H1 (cell line): ENCODE results near the gene DGKD. TPM values are rescaled to one million over a fixed set of nuclear protein-coding genes. Genes with fewer than 3 reads are reported as not detected.

Experiments used
- CTCF ChIA-PET: fragments of 300-600 bp; sonication (Branson Sonifier 250); formaldehyde crosslinking; loops from one replicate; lab custom pipeline; 2021; ENCODE audit not compliant: partially characterized antibody; lab: Charles Lee
- POLR2A ChIA-PET: fragments of 300-600 bp; sonication (Branson Sonifier 250); formaldehyde crosslinking; loops from one replicate; lab custom pipeline; 2021; ENCODE audit warnings: inconsistent platforms; ENCODE audit not compliant: partially characterized antibody; lab: Charles Lee
- DNase-seq, 2 experiments: peaks; one replicate each; pipeline versions ENCODE4 v3.0.0 to v3.0.0-alpha.2; 2010 to 2022; ENCODE audit warnings: low spot score in 2 of 2, low read depth in 1 of 2, mixed read lengths in 1 of 2
- FAIRE-seq: peaks from 2 replicates; lab custom pipeline; 2011; peaks lifted over from hg19 to GRCh38; lab: Jason Lieb, UNC
- H2AFZ ChIP-seq: 2 replicates; pipeline ENCODE4 v1.8.1; 2012; ENCODE audit warnings: low read length, inconsistent platforms
- H2AK5ac ChIP-seq: 2 replicates; pipeline ENCODE4 v1.6.1; 2013; ENCODE audit warnings: low read depth, low read length
- H2BK120ac ChIP-seq: replicated peaks from 2 replicates; pipeline ENCODE3; 2013; ENCODE audit warnings: low read depth, low read length, inconsistent platforms
- H2BK12ac ChIP-seq: 2 replicates; pipeline ENCODE4 v1.6.1; 2013; ENCODE audit warnings: low read depth, low read length
- H2BK15ac ChIP-seq: 2 replicates; pipeline ENCODE4 v1.6.1; 2013; ENCODE audit warnings: low read length
- H2BK20ac ChIP-seq: 2 replicates; pipeline ENCODE4 v1.6.1; 2013; ENCODE audit warnings: low read length
- H2BK5ac ChIP-seq: 2 replicates; pipeline ENCODE4 v1.6.1; 2013; ENCODE audit warnings: low read depth, low read length
- H3K14ac ChIP-seq: 2 replicates; pipeline ENCODE4 v1.6.1; 2013; ENCODE audit warnings: inconsistent platforms; ENCODE audit not compliant: insufficient read length
- H3K18ac ChIP-seq: 2 replicates; pipeline ENCODE4 v1.6.1; 2013; ENCODE audit warnings: low read length; ENCODE audit errors: extremely low read depth
- H3K23ac ChIP-seq: 2 replicates; pipeline ENCODE4 v1.6.1; 2013; ENCODE audit warnings: inconsistent platforms; ENCODE audit not compliant: insufficient read length
- H3K23me2 ChIP-seq: 2 replicates; pipeline ENCODE4 v1.6.1; 2013; ENCODE audit warnings: low read depth, low read length
- H3K27ac ChIP-seq: 2 replicates; pipeline ENCODE4 v1.6.1; 2011; ENCODE audit warnings: low read depth, low read length, inconsistent platforms
- H3K27me3 ChIP-seq, 4 experiments: replicated peaks in 1 of 4; 1 replicate in 1 of 4; 2 replicates in 3 of 4; pipeline versions ENCODE4 v1.6.1 to v1.8.1; 2011 to 2013; ENCODE audit warnings: low read length in 3 of 4, mild to moderate bottlenecking in 3 of 4, inconsistent platforms in 2 of 4, mixed read lengths in 2 of 4, moderate library complexity in 1 of 4; ENCODE audit not compliant: control insufficient read depth in 3 of 4, insufficient read depth in 3 of 4; ENCODE audit errors: extremely low read depth in 1 of 4
- H3K36me3 ChIP-seq, 4 experiments: 2 replicates each; pipeline versions ENCODE4 v1.6.1 to v1.8.1; 2011 to 2013; ENCODE audit warnings: mild to moderate bottlenecking in 4 of 4, low read length in 3 of 4, moderate library complexity in 2 of 4, control low read depth in 1 of 4, inconsistent platforms in 1 of 4; ENCODE audit not compliant: insufficient read depth in 4 of 4, control insufficient read depth in 2 of 4
- H3K4ac ChIP-seq: replicated peaks from 2 replicates; pipeline ENCODE3; 2013; ENCODE audit warnings: low read length, low read depth, mixed read lengths, inconsistent platforms; ENCODE audit not compliant: insufficient read length
- H3K4me1 ChIP-seq, 4 experiments: replicated peaks in 1 of 4; 1 replicate in 1 of 4; 2 replicates in 3 of 4; pipeline versions ENCODE4 v1.6.1 to v1.8.1; 2011 to 2013; ENCODE audit warnings: low read length in 3 of 4, inconsistent platforms in 2 of 4, mixed read lengths in 1 of 4; ENCODE audit not compliant: insufficient read depth in 4 of 4, control insufficient read depth in 3 of 4
- H3K4me2 ChIP-seq, 2 experiments: 2 replicates each; pipeline versions ENCODE4 v1.6.1 to v1.8.1; 2011 to 2013; ENCODE audit warnings: low read depth in 2 of 2, low read length in 2 of 2, control low read depth in 1 of 2, inconsistent platforms in 1 of 2, mild to moderate bottlenecking in 1 of 2; ENCODE audit not compliant: insufficient read depth in 1 of 2
- H3K4me3 ChIP-seq, 4 experiments: fragments of 200-600, 300-600 bp in 1 of 4; sonication (generic), shearing (Covaris generic), sonication (Bioruptor Twin) in 1 of 4; 2 replicates each; pipeline versions ENCODE4 v1.5.1 to v1.8.1; 2011 to 2016; ENCODE audit warnings: low read length in 4 of 4, low read depth in 3 of 4, control low read depth in 2 of 4, inconsistent platforms in 2 of 4, mild to moderate bottlenecking in 2 of 4, mixed read lengths in 1 of 4, moderate library complexity in 1 of 4; ENCODE audit not compliant: insufficient read depth in 2 of 4; ENCODE audit errors: extremely low read depth in 1 of 4
- H3K56ac ChIP-seq: replicated peaks from 2 replicates; pipeline ENCODE3; 2013; ENCODE audit warnings: low read depth, mild to moderate bottlenecking, mixed read lengths, low read length, inconsistent platforms; ENCODE audit not compliant: insufficient read length
- H3K79me1 ChIP-seq: 2 replicates; pipeline ENCODE4 v1.6.1; 2013; ENCODE audit warnings: low read depth, low read length, control low read depth
- H3K79me2 ChIP-seq, 2 experiments: 2 replicates each; pipeline versions ENCODE4 v1.6.1 to v1.8.1; 2012 to 2013; ENCODE audit warnings: low read length in 2 of 2, mild to moderate bottlenecking in 2 of 2, inconsistent platforms in 1 of 2; ENCODE audit not compliant: insufficient read depth in 2 of 2, control insufficient read depth in 1 of 2
- H3K9ac ChIP-seq, 4 experiments: replicated peaks in 1 of 4; 1 replicate in 1 of 4; 2 replicates in 3 of 4; pipeline versions ENCODE4 v1.6.1 to v1.8.1; 2011 to 2013; ENCODE audit warnings: low read depth in 3 of 4, low read length in 3 of 4, control low read depth in 2 of 4, mild to moderate bottlenecking in 2 of 4, moderate library complexity in 2 of 4, inconsistent platforms in 1 of 4; ENCODE audit errors: extremely low read depth in 1 of 4
- H3K9me3 ChIP-seq, 2 experiments: 2 replicates each; pipeline versions ENCODE4 v1.6.1 to v1.8.1; 2012 to 2013; ENCODE audit warnings: mild to moderate bottlenecking in 2 of 2, moderate library complexity in 2 of 2, control low read depth in 1 of 2, inconsistent platforms in 1 of 2, low read depth in 1 of 2, low read length in 1 of 2, mixed read lengths in 1 of 2; ENCODE audit not compliant: insufficient read depth in 2 of 2
- H4K20me1 ChIP-seq, 2 experiments: replicated peaks in 1 of 2; 2 replicates each; pipeline versions ENCODE3 to v1.8.1; 2011 to 2013; ENCODE audit warnings: inconsistent platforms in 2 of 2, low read length in 2 of 2, mild to moderate bottlenecking in 1 of 2; ENCODE audit not compliant: insufficient read depth in 2 of 2, control insufficient read depth in 1 of 2
- H4K5ac ChIP-seq: 2 replicates; pipeline ENCODE4 v1.6.1; 2013; ENCODE audit warnings: low read length, low read depth, mixed read lengths, inconsistent platforms; ENCODE audit not compliant: insufficient read length
- H4K8ac ChIP-seq: 2 replicates; pipeline ENCODE4 v1.8.0; 2013; ENCODE audit warnings: mild to moderate bottlenecking, moderate library complexity, low read length, inconsistent platforms; ENCODE audit not compliant: insufficient read depth; ENCODE audit errors: extremely low read depth
- H4K91ac ChIP-seq: replicated peaks from 2 replicates; pipeline ENCODE3; 2013; ENCODE audit warnings: low read length, mixed read lengths, inconsistent platforms; ENCODE audit not compliant: insufficient read length
- BACH1 ChIP-seq: IDR thresholded peaks from 2 replicates; pipeline ENCODE4 v1.6.1; 2012; ENCODE audit warnings: low read length, improper control_type of control experiment
- HDAC2 ChIP-seq, 2 experiments: fragments of 300-600 bp in 1 of 2; sonication (generic) in 1 of 2; IDR thresholded peaks; 2 replicates each; pipeline ENCODE4 v1.6.1; 2011 to 2012; ENCODE audit warnings: low read depth in 2 of 2, low read length in 2 of 2, mild to moderate bottlenecking in 2 of 2, moderate library complexity in 2 of 2, borderline replicate concordance in 1 of 2, inconsistent platforms in 1 of 2
- PHF8 ChIP-seq: fragments of 200-600 bp; sonication (generic); conservative IDR thresholded peaks from 2 replicates; pipeline ENCODE4 v1.7.1; 2012; ENCODE audit warnings: low read depth, mild to moderate bottlenecking, inconsistent platforms, low read length, moderate library complexity
- RFX5 ChIP-seq: IDR thresholded peaks from 2 replicates; pipeline ENCODE4 v1.6.1; 2011; ENCODE audit warnings: low read depth, low read length, improper control_type of control experiment, borderline replicate concordance
- WGBS, 2 experiments: shearing (Covaris generic) in 1 of 2; methylation state at CpG; one replicate each; pipeline versions ENCODE4 v1.1.6 to v1.1.7; 2013 to 2015; ENCODE audit warnings: low lambda C conversion rate in 2 of 2, mixed read lengths in 2 of 2, inconsistent platforms in 1 of 2, low coverage in 1 of 2, missing lambda C conversion rate in 1 of 2; ENCODE audit not compliant: insufficient replicate concordance in 2 of 2, insufficient coverage in 1 of 2, insufficient read length in 1 of 2; ENCODE audit errors: extremely low coverage in 1 of 2, missing lambda C conversion rate in 1 of 2; 5-methylcytosine and 5-hydroxymethylcytosine counted together
- polyA plus RNA-seq, 7 experiments: library from polyadenylated mRNA; depleted of rRNA in 3 of 7; stranded (reverse) in 5 of 7; unstranded in 2 of 7; fragments of >200 nt in 5 of 7; fragments of 200-250 nt in 2 of 7; gene quantifications; 1 replicate in 5 of 7; 2 replicates in 1 of 7; 4 replicates in 1 of 7; pipeline versions ENCODE4 v1.2.1 to v1.2.3, GENCODE V29; 2011 to 2013; ENCODE audit warnings: missing spikeins in 2 of 7, mixed read lengths in 2 of 7
- total RNA-seq: library from RNA; stranded (reverse); fragmentation: NEBNext Ultra II Directional; extraction: Animal tissue kit (Norgen Biotek cat#: 25700); gene quantifications from 2 replicates; pipeline ENCODE4 v1.2.1, GENCODE V29; 2021

The DGKD gene
- total and polyA plus RNA-seq, 2 of the 8 experiments (the other 6 are each of a cell fraction or from before 2014, with no cell fraction given), result 7.7 to 30.9 TPM

DNA sequence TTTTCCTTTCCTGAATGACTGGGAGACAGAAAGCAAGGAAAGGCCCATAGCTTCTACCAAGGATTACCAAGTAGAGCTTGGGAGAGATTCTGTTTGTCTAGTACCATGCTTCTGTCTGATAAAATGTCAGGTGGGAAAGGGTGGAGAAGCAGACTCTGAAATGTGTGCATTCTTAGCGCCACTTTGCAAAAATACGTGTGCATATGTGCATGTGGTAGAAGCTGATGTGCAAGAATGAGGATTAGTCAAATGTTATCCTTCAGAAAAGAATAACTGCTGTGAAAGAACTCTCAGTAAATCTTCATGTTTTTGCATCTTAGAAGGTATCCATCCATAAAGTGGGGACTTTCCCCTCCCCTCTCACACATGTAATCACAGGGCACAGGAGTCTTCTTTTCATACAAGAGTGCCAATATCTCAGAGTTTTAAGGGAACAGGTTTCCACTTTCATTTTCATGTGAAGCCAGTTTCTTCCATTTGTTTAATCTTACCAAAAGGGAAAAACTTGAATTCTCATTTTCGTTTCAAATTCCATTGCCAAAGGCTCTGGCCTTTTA, 15.4 kb upstream of the DGKD start:
- TF ChIP-seq HDAC2 (IDR thresholded peaks at IDR 0.05; ENCODE audit: borderline replicate concordance in 1 of 2, low read depth in 2 of 2, low read length in 2 of 2), result no peak
- TF ChIP-seq BACH1, result no peak
- TF ChIP-seq PHF8, result no peak
- TF ChIP-seq RFX5, result no peak
- TF ChIP-seq, all 59 proteins: peak for 0
- H3K79me1 ChIP-seq, result no peaks in the 10 kb centered on the region
- no peak overlapping the region for H2BK120ac ChIP-seq
- no peak overlapping the region for H4K5ac ChIP-seq
- peaks cover 0 to 8% (median 1%) of the 10 kb centered on the region in 4 experiments; a peak in 5 of 7 replicates for H3K27me3 ChIP-seq
- ChIA-PET POLR2A (interaction anchor here (0.6 to 1.0 kb wide), 2 partner anchors 22 to 29 kb away, joined by 3 read pairs; no protein-coding TSS in a partner anchor), CTCF (interaction anchor here (1.6 to 3.3 kb wide), 4 partner anchors 15 to 106 kb away, joined by 3 to 8 read pairs (median 4); partner anchors contain the start of gene DGKD)
- no peak overlapping the region for H3K4me3 ChIP-seq
- H3K9me3 ChIP-seq, result 0 out of 4 replicates have a peak, but pooled peaks cover 0 to 4% of the 10 kb centered on the region in 2 experiments
- H3K56ac ChIP-seq, result no peak overlapping the region
- no peaks in the 10 kb centered on the region for H4K20me1 ChIP-seq
- H3K79me2 ChIP-seq, result no peaks in the 10 kb centered on the region
- H2BK20ac ChIP-seq, result no peak overlapping the region
- no peak overlapping the region for H3K27ac ChIP-seq
- no peak overlapping the region for H3K9ac ChIP-seq
- H2BK5ac ChIP-seq, result no peak overlapping the region
- H4K8ac ChIP-seq, result no peak overlapping the region
- no peaks in the 10 kb centered on the region for H3K23me2 ChIP-seq
- no peak overlapping the region for H2AK5ac ChIP-seq
- FAIRE-seq, result no peak
- H3K4ac ChIP-seq, result no peak overlapping the region
- H3K4me2 ChIP-seq, result no peak overlapping the region
- no peak overlapping the region for H3K23ac ChIP-seq
- H4K91ac ChIP-seq, result no peak overlapping the region
- no peak for DNase-seq
- no peak overlapping the region for H2AFZ ChIP-seq
- H3K18ac ChIP-seq, result no peak overlapping the region
- no peak overlapping the region for H3K14ac ChIP-seq
- no peak overlapping the region for H2BK15ac ChIP-seq
- no peaks in the 10 kb centered on the region for H3K4me1 ChIP-seq
- 82% methylated on average over 3 of the region's 3 CpGs; no CpG with 5 or more reads in 1 of the 2 experiments for WGBS, 2 experiments
- no peak overlapping the region for H2BK12ac ChIP-seq
- H3K36me3 ChIP-seq, result no peaks in the 10 kb centered on the region
